Caco-2 (cell line): Measurements from ENCODE around the gene CDC37L1. TPM values are rescaled to one million over a fixed set of nuclear protein-coding genes. Genes with fewer than 3 reads are reported as not detected.

Experiments used
- BruUV-seq: library from RNA; stranded (reverse); fragments of 400-500 nt; replicated peaks from 2 replicates; lab custom pipeline; 2021; lab: Mats Ljungman, UMichigan
- CTCF ChIA-PET: fragments of 300-600 bp; sonication (Branson Sonifier 250); formaldehyde crosslinking; loops from one replicate; lab custom pipeline; 2022; ENCODE audit warnings: antibody characterized with exemption; lab: Charles Lee
- POLR2A ChIA-PET: fragments of 300-600 bp; sonication (Branson Sonifier 250); formaldehyde crosslinking; loops from one replicate; lab custom pipeline; 2022; ENCODE audit warnings: antibody characterized with exemption; lab: Charles Lee
- DNase-seq, 2 experiments: peaks; one replicate each; pipeline versions ENCODE4 v3.0.0 to v3.0.0-alpha.2; 2020 to 2022
- H3K27me3 ChIP-seq: replicated peaks from 2 replicates; pipeline ENCODE4 v1.6.0; 2011; ENCODE audit warnings: low read length; ENCODE audit not compliant: control insufficient read depth, insufficient read depth
- H3K36me3 ChIP-seq: 2 replicates; pipeline ENCODE4 v1.5.1; 2011; ENCODE audit warnings: low read length; ENCODE audit not compliant: control insufficient read depth, insufficient read depth
- H3K4me1 ChIP-seq: fragments of 250-450 bp; sonication (Bioruptor Pico); 2 replicates; pipeline ENCODE4 v1.5.1; 2020; ENCODE audit warnings: mild to moderate bottlenecking
- H3K4me3 ChIP-seq: 2 replicates; pipeline ENCODE4 v1.5.1; 2011; ENCODE audit warnings: low read depth, mild to moderate bottlenecking, control low read depth, low read length
- H3K9me3 ChIP-seq: fragments of 250-450 bp; sonication (Bioruptor Pico); 2 replicates; pipeline ENCODE4 v1.5.1; 2020; ENCODE audit warnings: mild to moderate bottlenecking, moderate library complexity
- H3K27ac Mint-ChIP-seq: one replicate; pipeline ENCODE4 v1.8.0; 2022; ENCODE audit warnings: mixed read lengths; ENCODE audit not compliant: unreplicated experiment
- H3K27me3 Mint-ChIP-seq: one replicate; pipeline ENCODE4 v1.8.0; 2022; ENCODE audit warnings: mixed read lengths; ENCODE audit not compliant: insufficient read depth, unreplicated experiment
- H3K36me3 Mint-ChIP-seq: one replicate; pipeline ENCODE4 v1.8.0; 2022; ENCODE audit warnings: mild to moderate bottlenecking, mixed read lengths; ENCODE audit not compliant: insufficient read depth, unreplicated experiment
- H3K4me1 Mint-ChIP-seq: one replicate; pipeline ENCODE4 v1.8.0; 2022; ENCODE audit warnings: low read depth, mixed read lengths; ENCODE audit not compliant: unreplicated experiment
- H3K4me3 Mint-ChIP-seq: one replicate; pipeline ENCODE4 v1.8.0; 2022; ENCODE audit warnings: mild to moderate bottlenecking, moderate library complexity, mixed read lengths; ENCODE audit not compliant: unreplicated experiment
- H3K9me3 Mint-ChIP-seq: one replicate; pipeline ENCODE4 v1.8.0; 2022; ENCODE audit warnings: mixed read lengths; ENCODE audit not compliant: unreplicated experiment
- intact Hi-C: fragments of 100-400 bp; cut with micrococcal nuclease; formaldehyde crosslinking; loops from one replicate; pipeline ENCODE4 v1.10.0; 2022; ENCODE audit not compliant: unreplicated experiment
- total RNA-seq: library from RNA; stranded (reverse); gene quantifications from 2 replicates; pipeline ENCODE4 v1.2.3, GENCODE V29; 2022
- TF ChIP-seq, protein P1 (sequence below), 2 experiments: fragments of 200-600 bp in 1 of 2; IDR thresholded peaks; 1 replicate in 1 of 2; 2 replicates in 1 of 2; pipeline versions ENCODE4 v1.5.1 to v1.8.0; 2011 to 2022; ENCODE audit warnings: antibody characterized with exemption in 1 of 2, control low read depth in 1 of 2, inconsistent platforms in 1 of 2, low read depth in 1 of 2, low read length in 1 of 2, mild to moderate bottlenecking in 1 of 2, moderate library complexity in 1 of 2; ENCODE audit not compliant: insufficient read depth in 1 of 2, severe bottlenecking in 1 of 2, unreplicated experiment in 1 of 2

CDC37L1 gene
- total RNA-seq, 1 experiment from 2014 or later: 9.3 TPM

DNA sequence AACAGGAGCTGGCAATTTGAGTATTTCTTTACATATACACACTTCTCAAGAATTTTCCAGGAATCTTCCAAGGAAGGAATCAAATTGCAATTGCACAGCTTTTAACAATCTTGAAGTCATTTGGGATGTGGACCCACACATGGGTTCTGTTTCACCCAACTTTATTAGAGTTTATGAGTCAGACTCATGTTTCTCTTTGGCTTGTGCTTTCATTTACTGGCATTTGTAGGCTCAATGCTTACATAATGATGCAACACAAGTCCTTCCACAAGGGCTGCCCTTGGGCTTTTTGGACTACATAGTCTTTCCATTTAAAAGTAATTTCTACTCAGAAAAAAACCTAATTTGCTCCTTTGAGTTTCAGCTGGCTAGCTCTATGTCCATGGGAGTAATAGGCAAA, 4.6 kb upstream of the CDC37L1 start:
- TF ChIP-seq, protein P1, sequence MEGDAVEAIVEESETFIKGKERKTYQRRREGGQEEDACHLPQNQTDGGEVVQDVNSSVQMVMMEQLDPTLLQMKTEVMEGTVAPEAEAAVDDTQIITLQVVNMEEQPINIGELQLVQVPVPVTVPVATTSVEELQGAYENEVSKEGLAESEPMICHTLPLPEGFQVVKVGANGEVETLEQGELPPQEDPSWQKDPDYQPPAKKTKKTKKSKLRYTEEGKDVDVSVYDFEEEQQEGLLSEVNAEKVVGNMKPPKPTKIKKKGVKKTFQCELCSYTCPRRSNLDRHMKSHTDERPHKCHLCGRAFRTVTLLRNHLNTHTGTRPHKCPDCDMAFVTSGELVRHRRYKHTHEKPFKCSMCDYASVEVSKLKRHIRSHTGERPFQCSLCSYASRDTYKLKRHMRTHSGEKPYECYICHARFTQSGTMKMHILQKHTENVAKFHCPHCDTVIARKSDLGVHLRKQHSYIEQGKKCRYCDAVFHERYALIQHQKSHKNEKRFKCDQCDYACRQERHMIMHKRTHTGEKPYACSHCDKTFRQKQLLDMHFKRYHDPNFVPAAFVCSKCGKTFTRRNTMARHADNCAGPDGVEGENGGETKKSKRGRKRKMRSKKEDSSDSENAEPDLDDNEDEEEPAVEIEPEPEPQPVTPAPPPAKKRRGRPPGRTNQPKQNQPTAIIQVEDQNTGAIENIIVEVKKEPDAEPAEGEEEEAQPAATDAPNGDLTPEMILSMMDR (IDR thresholded peaks at IDR 0.05; ENCODE audit: insufficient read depth in 1 of 2, low read depth in 1 of 2, low read length in 1 of 2, severe bottlenecking in 1 of 2, unreplicated experiment in 1 of 2): no peak
- no peaks in the 10 kb centered on the region for H3K27me3 ChIP-seq
- DNase-seq: no peak
- no peak overlapping the region for H3K4me3 ChIP-seq
- H3K36me3 Mint-ChIP-seq: no peaks in the 10 kb centered on the region
- intact Hi-C loops: no loop called here
- no peak overlapping the region for H3K27ac Mint-ChIP-seq
- H3K4me1 ChIP-seq: peaks cover 12% of the 10 kb centered on the region
- H3K27me3 Mint-ChIP-seq: no peaks in the 10 kb centered on the region
- H3K36me3 ChIP-seq: no peaks in the 10 kb centered on the region
- POLR2A ChIA-PET: interaction anchor here (0.6 kb wide), 1 partner anchor 22 kb away, joined by 3 read pairs; no protein-coding TSS in a partner anchor
- CTCF ChIA-PET: interaction anchor here (1.0 kb wide), 1 partner anchor 9 kb away, joined by 3 read pairs; the partner anchor contains the start of gene SPATA6L
- H3K9me3 ChIP-seq: no peaks in the 10 kb centered on the region
- no peaks in the 10 kb centered on the region for H3K9me3 Mint-ChIP-seq
- no TSS peak for BruUV-seq
- no peaks in the 10 kb centered on the region for H3K4me1 Mint-ChIP-seq
- H3K4me3 Mint-ChIP-seq: no peak overlapping the region

DNA sequence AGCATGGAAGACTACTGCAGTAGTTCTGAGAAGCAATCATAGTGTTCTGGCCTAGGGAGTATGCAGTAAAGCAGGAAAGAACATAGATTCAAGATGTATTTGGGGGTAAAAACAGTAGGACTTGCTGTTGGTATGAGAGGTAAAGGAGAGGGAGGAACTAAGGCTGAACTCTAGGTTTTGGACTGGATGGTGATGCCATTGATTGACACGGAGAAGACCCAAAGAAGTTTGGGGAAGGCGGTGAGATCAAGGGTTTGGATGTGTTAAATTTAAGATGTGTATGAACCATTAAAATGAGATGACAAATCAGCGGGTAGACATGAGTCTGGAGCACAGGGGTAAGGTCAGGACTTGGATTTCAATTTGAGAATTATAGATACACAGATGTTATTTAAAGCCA, 2.0 kb upstream of the CDC37L1 start:
- no TSS peak for BruUV-seq
- no peaks in the 10 kb centered on the region for H3K36me3 ChIP-seq
- intact Hi-C loops: no loop called here
- H3K27me3 ChIP-seq: no peaks in the 10 kb centered on the region
- H3K4me3 Mint-ChIP-seq: no peak overlapping the region
- H3K4me1 Mint-ChIP-seq: no peaks in the 10 kb centered on the region
- ChIA-PET POLR2A (interaction anchor here (0.6 to 1.0 kb wide), 5 partner anchors 12 to 186 kb away, joined by 3 to 4 read pairs (median 3); partner anchors contain the start of gene SPATA6L), CTCF (interaction anchor here (0.6 to 1.0 kb wide), 4 partner anchors 15 to 1869 kb away, joined by 3 to 7 read pairs (median 4); partner anchors contain the start of gene PLPP6)
- no peaks in the 10 kb centered on the region for H3K9me3 ChIP-seq
- H3K4me1 ChIP-seq: peaks cover 12% of the 10 kb centered on the region
- H3K27me3 Mint-ChIP-seq: no peaks in the 10 kb centered on the region
- H3K27ac Mint-ChIP-seq: no peak overlapping the region
- no peaks in the 10 kb centered on the region for H3K9me3 Mint-ChIP-seq
- no peak overlapping the region for H3K4me3 ChIP-seq
- no peaks in the 10 kb centered on the region for H3K36me3 Mint-ChIP-seq
- TF ChIP-seq, protein P1 (IDR thresholded peaks at IDR 0.05; ENCODE audit: insufficient read depth in 1 of 2, low read depth in 1 of 2, low read length in 1 of 2, severe bottlenecking in 1 of 2, unreplicated experiment in 1 of 2): no peak
- no peak for DNase-seq

DNA sequence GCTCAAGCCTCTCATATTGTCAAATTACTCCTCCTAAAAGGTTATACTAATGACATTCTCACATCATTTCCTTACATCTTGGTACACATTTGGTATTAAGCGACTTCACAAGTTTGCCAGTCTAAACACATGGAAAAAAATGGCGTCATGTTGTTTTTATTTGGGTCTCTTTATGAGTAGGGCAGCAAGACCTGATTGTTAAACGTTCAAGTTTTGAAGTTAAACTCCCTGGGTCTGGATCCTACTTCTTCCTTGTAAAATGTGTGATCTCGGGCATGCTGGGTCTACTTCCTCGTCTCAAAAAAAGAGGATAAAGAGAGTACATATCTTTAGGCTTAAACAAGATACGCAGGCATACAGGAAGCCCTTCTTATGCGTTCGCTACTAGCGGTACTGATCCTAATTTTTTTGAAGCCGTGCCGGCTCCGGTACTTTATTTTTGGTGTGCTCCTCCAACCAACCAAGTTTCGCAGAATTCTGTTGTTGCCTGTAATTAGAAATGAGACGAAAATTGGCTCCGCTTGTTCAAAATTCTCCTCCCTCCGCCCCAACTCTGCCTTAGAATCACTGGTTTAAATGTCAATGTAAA, 596 bp upstream of the CDC37L1 start:
- intact Hi-C loops: loop anchor here (1.0 to 2.0 kb wide), 4 partner anchors 16 to 187 kb away; partner anchors contain the start of genes AK3 and PLPP6
- TF ChIP-seq, protein P1 (IDR thresholded peaks at IDR 0.05; ENCODE audit: insufficient read depth in 1 of 2, low read depth in 1 of 2, low read length in 1 of 2, severe bottlenecking in 1 of 2, unreplicated experiment in 1 of 2): no peak
- ChIA-PET CTCF (interaction anchor here (0.8 to 1.0 kb wide), 3 partner anchors 16 to 74 kb away, joined by 3 to 7 read pairs (median 7); partner anchors contain the start of gene PLPP6), POLR2A (interaction anchor here (1.0 kb wide), 2 partner anchors 13 to 188 kb away, joined by 4 to 5 read pairs; partner anchors contain the start of gene SPATA6L)
- DNase-seq: no peak
- BruUV-seq: TSS peak; percentile 96
- no peaks in the 10 kb centered on the region for H3K9me3 Mint-ChIP-seq
- Histone ChIP-seq H3K9me3 (no peaks in the 10 kb centered on the region), H3K4me3 (peak overlapping the region; percentile 51), H3K4me1 (peaks cover 12% of the 10 kb centered on the region), H3K36me3 (no peaks in the 10 kb centered on the region), H3K27me3 (no peaks in the 10 kb centered on the region)
- no peak overlapping the region for H3K4me3 Mint-ChIP-seq
- H3K27me3 Mint-ChIP-seq: no peaks in the 10 kb centered on the region
- H3K36me3 Mint-ChIP-seq: no peaks in the 10 kb centered on the region
- H3K4me1 Mint-ChIP-seq: no peaks in the 10 kb centered on the region
- no peak overlapping the region for H3K27ac Mint-ChIP-seq
